ENCODE measurements around the gene MATN3.
"Not testable (repeated sequence)": the region's sequence is repeated elsewhere in the genome, so short reads cannot be mapped to it uniquely, and the experiment has no call there.

The MATN3 gene, protein sequence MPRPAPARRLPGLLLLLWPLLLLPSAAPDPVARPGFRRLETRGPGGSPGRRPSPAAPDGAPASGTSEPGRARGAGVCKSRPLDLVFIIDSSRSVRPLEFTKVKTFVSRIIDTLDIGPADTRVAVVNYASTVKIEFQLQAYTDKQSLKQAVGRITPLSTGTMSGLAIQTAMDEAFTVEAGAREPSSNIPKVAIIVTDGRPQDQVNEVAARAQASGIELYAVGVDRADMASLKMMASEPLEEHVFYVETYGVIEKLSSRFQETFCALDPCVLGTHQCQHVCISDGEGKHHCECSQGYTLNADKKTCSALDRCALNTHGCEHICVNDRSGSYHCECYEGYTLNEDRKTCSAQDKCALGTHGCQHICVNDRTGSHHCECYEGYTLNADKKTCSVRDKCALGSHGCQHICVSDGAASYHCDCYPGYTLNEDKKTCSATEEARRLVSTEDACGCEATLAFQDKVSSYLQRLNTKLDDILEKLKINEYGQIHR

DNA sequence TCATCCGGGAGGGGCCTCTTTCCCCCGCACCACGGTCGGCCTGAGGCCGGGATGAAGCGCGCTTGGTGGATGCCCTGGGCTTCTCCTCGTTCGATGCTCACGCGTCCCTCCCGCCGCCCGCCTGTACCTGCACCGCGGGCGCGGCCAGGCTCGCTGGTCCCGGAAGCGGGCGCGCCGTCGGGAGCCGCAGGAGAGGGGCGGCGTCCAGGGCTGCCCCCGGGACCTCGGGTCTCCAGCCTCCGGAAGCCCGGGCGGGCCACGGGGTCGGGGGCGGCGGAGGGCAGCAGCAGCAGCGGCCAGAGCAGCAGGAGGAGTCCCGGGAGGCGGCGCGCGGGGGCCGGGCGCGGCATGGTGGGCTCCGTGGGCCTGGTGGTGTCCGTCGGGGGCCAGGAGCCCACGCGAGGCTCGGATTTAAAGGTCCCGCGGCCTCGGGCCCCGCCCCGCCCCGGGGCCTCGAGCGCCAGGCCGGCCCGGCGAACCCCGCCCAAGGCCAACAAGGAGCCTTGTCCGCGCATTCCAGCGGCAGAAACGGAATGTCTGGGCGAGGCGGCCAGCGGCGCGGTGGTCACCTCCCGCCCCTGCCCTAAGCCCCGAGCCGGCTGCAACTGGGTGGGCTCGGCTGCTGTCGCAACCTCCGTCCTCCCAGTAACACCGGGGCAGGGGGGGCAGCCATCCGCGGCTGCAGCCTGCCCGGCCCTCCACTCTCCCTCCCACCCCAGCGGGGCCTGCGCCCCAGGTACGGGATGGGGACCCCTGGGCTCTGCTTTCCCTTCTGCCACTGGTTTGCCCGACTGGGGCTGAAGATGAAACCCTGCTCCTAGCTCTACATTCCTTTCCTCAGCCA is at the start of gene MATN3:
Gene MATN3 (minus strand): TSS at position 387 of the 844 bp plus-strand sequence. CDS start 37 bp downstream, at position 350.
- no peak for DNase-seq

DNA sequence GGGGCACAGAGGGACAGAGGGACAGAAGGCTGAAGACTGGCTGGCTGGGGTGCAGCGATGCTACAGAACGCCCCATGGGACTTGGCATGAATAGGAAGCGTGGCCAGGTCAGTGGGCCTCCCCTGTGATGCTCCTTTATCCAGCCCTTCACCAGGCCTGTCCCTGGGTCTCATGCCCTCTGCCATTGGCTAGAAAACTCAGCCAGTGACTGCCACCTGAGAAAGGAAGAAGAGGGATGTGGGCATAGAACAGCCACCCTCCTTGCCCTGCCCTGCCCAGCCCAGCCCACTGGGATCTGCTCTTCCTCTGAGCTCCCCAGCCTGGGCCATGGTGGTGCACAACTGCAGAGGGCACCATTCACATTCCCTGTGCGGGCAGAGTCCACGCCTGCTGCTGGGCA is 49.5 kb upstream of the MATN3 start:
- DNase-seq, result no peak

DNA sequence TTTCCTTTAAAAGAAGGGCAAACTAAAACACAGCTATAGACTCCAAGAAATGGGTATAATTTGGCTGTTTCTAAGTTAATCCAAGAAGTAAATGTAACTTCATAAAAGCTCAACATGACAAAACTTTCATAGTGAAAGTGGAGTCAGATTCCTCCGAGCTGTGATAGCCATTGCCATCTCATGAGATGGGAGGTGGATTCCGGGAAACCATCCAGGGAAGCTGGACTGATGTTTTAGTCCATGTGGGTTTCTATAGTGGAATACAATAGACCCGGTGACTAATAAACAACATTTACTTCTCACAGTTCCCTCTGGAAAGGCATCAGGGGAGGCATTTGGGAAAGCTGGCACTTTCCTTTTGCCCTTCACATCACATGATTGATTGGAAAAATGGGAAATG is 49.0 kb upstream of the MATN3 start:
- DNase-seq, result no peak

DNA sequence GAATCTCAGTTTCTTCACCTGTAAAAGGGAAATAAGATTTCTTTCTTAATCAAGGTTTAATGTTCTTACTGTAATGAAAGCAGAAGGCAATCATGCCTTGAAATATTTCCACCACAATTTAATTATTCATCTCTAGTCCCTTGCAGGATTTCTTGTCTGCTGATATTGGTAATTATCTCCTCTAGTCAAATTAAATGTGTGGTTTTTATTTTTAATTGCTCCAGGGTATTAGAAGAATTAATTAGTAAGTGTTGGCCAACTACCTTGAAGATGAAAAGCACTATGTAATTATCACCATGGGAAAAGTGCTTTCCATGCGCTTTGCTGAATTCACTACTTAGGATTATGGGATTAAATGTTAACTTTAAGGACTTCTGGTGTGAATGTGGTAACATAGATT is 47.6 kb upstream of the MATN3 start:
- DNase-seq, result no peak

DNA sequence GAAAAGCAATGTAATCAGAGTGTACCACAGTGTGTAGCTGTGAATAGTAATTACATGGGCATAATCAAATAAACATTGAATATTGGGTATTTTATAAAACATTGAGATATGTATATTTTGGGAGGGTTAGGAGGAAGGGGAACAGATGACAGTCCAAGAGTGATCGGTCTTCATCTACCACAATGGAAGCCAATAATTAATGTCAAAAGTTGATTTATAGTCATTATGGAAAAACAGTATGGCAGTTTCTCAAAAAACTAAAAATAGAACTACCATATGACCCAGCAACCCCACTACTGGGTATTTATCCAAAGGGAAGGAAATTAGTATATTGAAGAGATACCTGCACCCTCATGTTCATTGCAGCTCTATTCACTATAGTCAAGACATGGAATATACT is 44.8 kb upstream of the MATN3 start:
- DNase-seq, result no peak

DNA sequence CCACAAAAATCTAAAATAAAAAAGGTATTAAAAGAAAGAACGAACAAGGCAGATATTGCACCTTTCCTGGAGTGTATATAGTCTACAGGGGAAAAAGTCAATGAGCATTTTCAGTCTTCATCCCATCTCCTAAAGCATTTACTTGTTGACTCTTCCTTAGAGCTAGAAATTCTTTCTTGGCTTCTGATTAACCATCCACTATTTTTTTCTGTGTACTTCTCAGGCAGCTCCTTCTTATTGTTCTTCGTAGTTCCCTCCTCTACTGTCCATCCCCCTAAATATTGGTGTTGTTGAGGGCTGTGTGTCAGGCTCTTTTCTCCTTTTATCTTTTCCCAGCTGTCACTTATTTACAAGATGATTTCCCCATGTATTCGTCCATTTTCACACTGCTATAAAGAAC is 42.5 kb upstream of the MATN3 start:
- DNase-seq, result no peak

DNA sequence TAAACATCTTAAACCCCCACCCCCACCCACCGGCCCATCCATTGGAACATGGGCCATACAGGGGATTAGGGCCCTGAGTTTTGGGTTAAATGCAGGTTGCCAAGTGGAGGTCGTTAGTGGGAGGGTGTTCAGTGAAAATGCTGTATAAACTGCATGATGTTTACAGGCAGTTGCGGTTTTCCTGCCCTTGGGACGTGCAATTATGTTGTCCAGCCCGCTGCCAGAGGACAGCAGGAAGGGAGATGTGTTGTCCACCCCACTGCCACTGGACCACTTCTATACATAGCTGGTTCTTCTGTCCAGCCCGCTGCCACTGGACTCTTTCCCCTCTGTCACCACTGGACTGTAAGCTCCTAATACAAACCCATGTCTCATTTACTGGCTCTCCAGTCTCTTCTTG is 41.7 kb upstream of the MATN3 start:
- peak in 1 of 2 experiments; percentile 3 for DNase-seq

DNA sequence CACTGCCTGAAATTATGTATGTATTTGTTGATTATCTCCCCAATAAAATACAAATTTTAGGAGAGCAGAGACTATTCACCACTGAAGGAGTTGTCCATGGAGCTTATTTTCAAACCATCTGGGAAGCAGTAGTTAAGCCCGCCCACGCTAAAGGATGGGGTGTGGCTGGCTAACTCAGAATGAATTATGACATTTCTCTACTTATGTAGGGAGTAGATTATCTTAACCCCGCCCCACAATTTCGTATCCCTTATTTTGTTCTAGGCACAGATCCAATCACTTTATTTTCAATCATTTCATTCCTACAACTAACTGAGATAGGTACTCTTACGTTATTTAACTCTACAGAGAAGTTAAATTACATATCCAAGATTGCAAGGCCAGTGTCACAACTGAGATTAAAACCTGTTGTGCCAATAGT is 40.4 kb upstream of the MATN3 start:
- DNase-seq, result peak in 1 of 2 experiments; percentile 31

DNA sequence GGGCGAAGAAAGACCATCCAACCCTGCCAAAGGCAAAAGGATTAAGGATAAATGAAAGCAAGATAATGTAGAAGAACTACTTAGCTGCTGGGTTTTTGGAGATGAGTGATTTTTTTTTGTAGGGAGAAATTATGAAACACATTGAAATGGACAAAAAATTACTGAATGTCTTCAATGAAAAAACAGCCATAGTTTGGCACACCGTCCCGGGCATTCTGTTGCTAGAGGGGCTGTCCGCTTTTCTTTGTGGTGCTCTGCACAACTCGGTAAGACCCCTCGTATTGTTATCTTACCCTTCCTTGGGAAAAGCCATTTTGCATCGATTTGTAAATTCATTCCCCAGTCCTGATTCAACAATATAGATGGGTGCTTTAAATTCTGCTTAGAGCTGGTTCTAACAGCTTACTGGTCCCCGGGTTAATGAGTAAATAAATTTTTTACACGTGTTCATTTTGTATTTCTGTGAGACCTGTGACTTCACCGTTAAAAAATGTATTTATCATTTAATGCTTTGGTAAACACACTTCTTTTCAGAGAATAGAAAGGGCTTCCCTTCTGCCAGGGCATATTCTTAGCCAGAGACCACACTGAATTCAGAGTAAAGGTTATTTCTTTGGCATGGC is 39.9 kb upstream of the MATN3 start:
- no peak for DNase-seq

DNA sequence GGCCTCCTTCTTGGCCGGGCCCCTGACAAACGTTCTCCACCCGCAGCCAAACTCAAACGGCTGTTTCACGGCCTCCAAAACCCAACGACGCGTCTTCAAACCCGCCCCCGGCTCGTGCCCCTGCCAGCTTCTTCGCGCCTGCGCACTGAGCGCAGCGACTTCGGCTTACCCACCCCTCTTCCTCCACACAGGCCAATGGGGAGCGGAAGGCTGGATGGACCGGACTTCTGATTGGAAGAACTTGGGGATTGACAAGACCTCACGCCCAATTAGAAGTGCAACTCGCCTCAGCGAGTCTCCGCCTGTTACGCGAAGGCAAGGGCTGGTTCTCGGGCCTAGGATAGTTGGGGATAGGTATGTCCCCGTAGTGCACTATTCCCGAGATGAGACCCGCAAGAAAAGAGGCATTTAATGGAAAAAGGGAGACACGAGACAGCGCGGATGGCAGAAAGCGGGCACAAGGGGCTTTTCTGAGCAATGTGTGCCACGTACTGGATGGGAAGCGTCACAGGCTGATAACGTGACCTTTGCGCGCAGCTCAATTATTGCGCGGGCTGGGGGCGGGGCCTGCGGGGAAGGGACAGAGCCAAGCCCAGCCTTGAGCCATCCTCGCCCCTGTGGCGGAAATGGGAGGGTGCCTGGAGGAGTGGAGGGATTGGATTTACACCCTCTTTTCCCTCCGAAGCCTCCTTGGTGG is 39.2 kb upstream of the MATN3 start, which contains the start of gene LAPTM4A:
Gene LAPTM4A (minus strand): TSS at position 97 of the 697 bp plus-strand sequence. CDS start 108 bp downstream, outside the sequence.
- DNase-seq, result peak; percentile 98

DNA sequence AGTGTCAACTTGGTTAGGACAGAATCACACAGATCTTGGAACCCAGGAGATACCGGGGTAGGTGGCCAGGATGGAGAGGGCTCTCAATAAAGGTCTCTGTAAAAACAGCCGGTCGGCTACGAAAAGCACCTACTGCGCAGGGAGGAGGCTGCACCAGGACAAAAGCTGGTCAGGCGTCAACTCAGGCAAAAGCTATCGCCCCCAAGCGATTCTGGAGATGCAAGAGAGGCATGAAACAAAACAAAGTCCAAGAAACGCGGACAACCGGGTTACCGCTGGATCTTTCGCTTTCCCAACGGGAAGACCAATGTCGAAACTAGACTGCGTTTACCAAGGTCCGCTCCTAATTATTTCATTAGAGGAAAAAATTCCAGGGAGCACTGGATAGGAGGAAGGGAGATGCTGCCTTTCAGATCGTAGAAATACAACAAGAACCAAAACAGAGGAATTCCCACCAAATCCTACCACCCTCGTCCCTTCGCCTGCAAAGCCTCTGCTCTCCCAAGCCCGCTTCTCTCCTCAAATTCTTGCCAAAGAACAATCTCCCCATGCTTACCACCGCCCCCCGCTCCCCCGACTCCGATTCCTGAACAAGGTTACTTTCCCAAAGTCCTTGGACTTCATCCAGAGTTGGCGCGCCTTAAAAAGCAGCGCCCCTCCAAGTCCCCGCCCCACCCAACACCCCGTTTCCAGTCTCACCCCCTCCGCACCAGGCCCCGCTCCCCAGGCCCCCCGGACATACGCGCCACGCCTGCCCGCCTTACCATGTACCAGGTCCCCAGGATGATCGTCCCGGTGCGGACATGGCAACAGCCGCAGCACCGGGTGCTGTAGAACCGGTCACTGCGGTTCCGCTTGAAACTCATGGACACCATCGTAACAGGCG is 38.4 kb upstream of the MATN3 start:
- no peak for DNase-seq

DNA sequence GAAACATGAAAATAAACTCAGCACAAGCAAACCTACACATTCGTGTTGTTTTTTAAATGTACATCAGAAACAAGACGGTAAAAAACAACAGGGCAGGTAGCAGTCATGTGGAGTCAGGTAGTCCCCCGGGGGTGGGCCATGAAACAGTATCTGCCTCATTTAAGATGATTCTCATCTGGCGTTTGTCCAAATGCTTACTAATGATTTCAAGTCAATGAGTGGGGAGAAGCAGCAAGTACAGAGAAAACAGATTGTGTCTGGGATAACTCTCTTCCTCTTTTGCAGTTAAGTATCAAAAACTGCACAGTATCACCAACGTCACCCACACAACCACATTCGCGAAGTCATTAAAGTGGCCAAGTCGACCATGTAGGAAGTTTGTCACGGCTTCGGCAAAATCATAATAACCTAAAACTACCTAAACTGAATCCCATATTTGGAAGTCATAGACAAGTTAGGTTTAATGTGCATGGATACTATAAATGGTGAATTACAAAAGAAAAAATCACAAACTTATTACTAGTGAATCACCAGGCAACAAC is 37.7 kb upstream of the MATN3 start:
- peak in 1 of 2 experiments; percentile 13 for DNase-seq

DNA sequence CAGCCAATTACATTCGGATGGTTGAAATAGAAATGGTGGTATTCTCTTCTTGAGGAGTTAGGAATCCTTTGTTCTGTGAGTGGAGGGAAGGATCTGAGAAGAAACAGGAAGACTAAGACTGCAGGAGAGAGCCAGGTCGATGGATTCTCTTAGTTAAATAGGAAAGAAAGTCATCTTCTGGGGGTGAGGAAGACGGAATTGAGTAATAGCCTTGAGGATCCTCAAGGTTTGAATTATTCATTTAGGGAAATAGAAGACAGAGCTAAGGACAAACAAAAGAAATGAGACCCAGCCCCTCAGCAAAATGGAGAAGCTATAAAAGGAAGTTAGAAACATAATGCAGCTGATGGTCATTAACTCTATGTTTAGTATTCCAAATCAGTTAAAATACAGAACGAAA is 37.2 kb upstream of the MATN3 start:
- DNase-seq, result no peak

DNA sequence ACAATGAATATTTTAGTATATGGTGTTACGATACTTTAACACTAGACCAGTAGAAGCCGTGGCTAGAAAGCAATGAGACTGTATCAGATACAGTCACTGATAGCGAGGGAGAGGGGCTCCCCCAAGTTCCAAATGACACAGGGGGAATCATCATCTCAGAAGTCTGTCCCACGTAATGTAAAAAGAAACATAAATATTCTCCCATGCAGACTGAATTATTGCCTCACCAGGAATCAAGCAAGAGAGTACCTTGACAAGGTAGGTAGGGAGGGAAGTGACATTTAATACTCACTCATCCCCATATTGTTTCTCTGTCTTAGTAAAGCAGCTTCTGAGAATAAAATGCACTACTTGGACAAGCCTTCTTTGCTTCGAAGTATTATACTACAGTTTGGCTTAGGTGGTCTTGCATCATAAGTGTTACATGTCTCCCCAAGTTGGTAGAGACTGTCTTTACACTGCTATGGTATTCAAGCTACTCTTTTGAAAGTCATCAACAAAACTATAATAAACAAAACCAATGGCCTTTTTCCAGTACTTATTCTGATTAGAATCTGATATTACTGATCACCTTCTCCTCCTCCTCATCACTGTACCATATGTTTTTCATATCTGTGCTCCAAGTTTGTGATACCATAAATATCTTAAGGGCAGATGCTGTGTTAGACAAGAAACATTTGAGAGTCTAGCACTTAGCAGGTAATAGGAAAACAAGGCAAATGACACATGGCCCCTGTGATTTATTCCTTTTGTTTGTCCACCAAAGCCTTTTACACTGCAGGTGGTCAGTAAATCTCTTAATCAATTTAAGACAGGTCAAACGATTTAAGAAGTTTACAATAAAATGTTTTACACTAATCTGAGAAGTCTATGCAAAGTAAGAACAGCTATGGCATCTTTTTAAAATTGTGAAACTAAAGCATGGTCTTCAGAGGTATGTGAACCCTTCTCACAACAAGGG is 36.3 kb upstream of the MATN3 start:
- no peak for DNase-seq

DNA sequence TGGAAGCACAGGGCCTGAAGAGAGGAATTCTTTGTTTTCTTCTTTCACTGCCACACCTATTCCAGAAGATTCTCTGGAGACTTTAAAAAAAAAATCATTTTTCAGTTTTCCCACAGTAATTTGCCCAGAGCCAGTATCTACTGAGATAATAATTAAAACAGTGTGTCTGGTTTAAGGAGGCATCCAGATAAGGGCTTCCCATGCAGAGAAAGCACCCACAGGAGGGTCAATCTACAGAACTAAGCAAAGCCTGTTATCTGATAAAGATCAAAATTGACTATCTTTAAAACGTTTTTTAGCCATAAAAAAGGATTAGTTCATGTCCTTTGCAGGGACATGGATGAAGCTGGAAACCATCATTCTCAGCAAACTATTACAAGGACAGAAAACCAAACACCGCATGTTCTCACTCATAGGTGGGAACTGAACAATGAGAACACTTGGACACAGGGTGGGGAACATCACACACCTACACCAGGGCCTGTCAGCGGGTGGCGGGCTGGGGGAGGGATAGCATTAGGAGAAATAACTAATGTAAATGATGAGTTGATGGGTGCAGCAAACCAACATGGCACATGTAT is 33.3 kb upstream of the MATN3 start:
- not testable (repeated sequence) for DNase-seq

DNA sequence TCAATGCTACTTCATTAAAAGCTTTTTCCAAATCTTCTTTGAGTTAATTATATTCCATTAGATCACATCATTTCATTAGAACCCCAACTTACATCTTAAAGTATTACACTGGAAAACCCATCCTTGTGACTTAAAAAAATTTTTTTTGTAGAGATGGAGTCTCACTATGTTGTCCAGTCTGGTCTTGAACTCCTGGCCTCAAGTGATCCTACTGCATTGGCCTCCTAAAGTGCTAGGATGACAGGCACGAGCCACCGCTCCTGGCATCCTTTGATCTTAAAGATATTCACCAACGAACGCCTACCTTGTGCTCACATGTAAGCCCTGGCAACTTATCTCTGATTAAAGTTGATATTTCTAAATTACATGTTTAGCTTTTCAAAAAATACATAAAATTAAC is 32.3 kb upstream of the MATN3 start:
- no peak for DNase-seq

DNA sequence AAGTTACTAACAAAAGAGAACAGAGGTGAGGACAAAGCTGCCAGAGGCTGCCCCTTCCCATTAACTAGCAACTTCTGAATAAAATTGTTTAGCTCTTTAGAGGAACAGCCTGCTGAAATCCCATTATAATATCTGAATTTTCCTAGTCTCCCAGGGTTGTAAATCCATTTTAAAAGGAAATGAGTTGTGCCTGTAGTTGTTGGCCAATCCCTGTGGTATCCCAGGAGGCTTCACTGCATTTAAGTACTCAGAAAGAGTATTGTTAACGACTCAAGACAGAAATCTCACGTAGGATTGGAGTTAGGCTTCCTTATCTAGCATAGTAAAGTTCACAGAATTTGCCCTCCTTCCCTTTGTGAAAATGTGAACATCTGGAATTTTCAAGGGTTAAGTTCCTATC is 30.1 kb upstream of the MATN3 start:
- no peak for DNase-seq

DNA sequence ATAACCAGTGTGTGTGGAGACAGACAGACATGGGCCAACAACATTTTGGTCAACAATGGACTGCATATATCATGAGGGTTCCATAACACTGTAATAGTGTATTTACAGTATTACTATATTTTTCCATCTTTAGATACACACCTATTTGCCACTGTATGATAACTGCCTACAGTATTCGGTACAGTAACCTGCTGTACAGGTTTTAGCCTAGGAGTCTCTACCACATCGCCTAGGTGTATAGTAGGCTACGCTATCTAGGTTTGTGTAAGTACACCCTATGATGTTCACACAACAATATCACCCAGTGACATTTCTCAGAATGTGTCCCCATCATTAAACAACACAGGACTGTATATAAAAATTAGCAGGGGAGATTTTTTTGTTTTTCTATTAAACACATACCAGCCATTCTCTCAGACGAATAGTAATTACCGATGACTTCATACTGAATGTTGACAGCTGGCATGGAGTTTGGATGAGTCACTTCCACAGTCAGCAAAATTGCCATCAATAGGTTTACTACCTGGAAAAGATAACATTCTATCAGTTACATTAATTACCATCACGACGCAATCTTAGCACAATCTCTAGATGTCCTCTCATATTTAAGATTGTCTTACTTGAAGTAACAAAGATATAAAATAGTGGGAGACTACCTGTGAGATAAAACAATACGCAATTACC is 28.2 kb upstream of the MATN3 start:
- no peak for DNase-seq

DNA sequence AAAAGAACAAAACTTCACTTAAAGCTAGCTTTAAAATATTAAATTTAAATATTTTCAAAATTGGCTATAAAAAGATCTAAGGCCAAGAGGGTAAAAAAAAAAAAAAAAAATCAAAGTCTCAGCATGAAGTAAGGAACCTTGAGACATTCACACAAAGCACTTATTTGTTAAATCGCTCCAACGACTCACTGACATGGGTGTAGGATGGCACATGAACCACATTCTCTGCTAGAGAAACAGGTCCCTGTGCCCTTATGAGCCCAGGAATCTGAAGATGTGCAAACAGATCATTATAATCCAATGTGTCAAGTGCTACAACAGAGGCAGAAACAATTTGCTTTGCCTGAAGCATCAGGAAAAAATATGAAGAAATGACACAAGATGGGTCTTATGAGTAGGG is 25.2 kb upstream of the MATN3 start:
- no peak for DNase-seq

Data from NCI-H1930 (cell line).